ENCODE results near the gene DIS3L2.

DIS3L2 gene

DNA sequence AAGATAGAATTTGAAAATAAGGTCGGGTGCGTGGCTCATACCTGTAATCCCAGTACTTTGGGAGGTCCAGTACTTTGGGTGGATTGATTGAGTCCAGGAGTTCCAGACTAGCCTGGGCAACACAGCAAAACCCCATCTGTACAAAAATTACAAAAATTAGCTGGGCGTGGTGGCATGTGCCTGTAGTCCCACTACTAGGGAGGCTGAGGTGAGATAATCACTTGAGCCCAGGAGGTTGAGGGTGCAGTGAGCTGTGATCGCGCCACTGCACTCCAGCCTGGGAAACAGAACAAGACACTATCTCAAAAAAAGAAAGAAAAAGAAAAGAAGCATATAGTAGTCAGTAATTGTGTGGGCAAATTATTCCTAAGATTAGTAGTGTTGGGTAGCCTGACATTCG, 222.8 kb downstream of the DIS3L2 start:
- Histone ChIP-seq H3K36me3 (ENCODE audit: control insufficient read depth, insufficient read depth, low read length) (peaks cover 3% of the 10 kb centered on the region), H3K4me1 (ENCODE audit: control insufficient read depth, insufficient read depth, low read length, poor library complexity, severe bottlenecking) (no peaks in the 10 kb centered on the region), H3K4me3 (ENCODE audit: extremely low read depth, insufficient read depth, low read length, poor library complexity, severe bottlenecking) (no peak overlapping the region), H3K27ac (ENCODE audit: low read depth, low read length, severe bottlenecking) (no peak overlapping the region), H3K9me3 (ENCODE audit: control insufficient read depth, low read length) (peaks cover 5% of the 10 kb centered on the region)
- WGBS, 2 experiments (ENCODE audit: insufficient coverage in 2 of 2): 92 to 93% methylated on average over 2 to 5 of the region's 6 CpGs

DNA sequence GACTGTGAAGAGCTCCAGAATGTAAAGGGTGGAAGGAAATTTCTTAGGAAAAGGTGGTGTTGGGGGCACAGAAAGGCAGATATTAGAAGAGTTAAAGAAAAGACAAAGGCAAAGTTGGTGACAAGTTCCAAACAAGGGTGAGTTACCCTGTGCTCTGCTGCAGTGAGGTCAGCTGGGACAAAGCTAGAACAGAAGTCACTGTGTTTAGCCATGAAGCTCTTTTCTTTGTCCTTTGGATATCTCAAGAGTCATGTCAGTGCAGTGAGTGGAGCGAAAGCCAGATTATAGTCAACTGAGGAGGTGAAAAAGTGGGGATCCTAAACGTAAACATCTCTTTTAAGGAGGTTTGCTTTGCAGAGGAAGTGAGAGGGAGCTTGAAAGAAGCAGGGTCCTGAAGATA, 229.3 kb downstream of the DIS3L2 start:
- no peak overlapping the region for H3K27ac ChIP-seq (ENCODE audit: low read depth, low read length, severe bottlenecking)
- H3K36me3 ChIP-seq (ENCODE audit: control insufficient read depth, insufficient read depth, low read length): peaks cover 2% of the 10 kb centered on the region
- 77 to 94% methylated on average over 1 to 2 of the region's 2 CpGs for WGBS, 2 experiments (ENCODE audit: insufficient coverage in 2 of 2)
- H3K4me3 ChIP-seq (ENCODE audit: extremely low read depth, insufficient read depth, low read length, poor library complexity, severe bottlenecking): no peak overlapping the region
- no peaks in the 10 kb centered on the region for H3K4me1 ChIP-seq (ENCODE audit: control insufficient read depth, insufficient read depth, low read length, poor library complexity, severe bottlenecking)
- H3K9me3 ChIP-seq (ENCODE audit: control insufficient read depth, low read length): peaks cover 12% of the 10 kb centered on the region

DNA sequence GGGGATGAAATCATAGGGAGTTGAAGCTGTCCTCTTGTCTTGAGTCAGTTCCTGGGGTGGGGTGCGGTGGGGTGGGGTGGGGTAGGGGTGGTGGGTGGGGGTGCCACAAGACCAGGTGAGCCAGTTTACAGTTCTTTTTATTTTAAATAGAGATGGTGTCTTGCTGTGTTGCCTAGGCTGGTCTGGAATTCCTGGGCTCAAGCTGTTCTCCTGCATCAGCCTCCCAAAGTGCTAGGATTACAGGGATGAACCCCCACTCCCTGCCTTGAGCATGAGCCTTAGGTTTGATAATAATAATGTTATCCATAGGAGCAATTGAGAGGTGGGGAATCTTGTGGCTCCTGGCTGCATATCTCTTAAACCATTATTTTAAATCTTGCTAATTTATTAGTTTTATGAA, 234.0 kb downstream of the DIS3L2 start:
- no peak overlapping the region for H3K4me3 ChIP-seq (ENCODE audit: extremely low read depth, insufficient read depth, low read length, poor library complexity, severe bottlenecking)
- no CpG with 5 or more reads among the region's 1 CpG for WGBS, 2 experiments (ENCODE audit: insufficient coverage in 2 of 2)
- peaks cover 10% of the 10 kb centered on the region for H3K9me3 ChIP-seq (ENCODE audit: control insufficient read depth, low read length)
- H3K27ac ChIP-seq (ENCODE audit: low read depth, low read length, severe bottlenecking): no peak overlapping the region
- no peaks in the 10 kb centered on the region for H3K4me1 ChIP-seq (ENCODE audit: control insufficient read depth, insufficient read depth, low read length, poor library complexity, severe bottlenecking)
- no peaks in the 10 kb centered on the region for H3K36me3 ChIP-seq (ENCODE audit: control insufficient read depth, insufficient read depth, low read length)

DNA sequence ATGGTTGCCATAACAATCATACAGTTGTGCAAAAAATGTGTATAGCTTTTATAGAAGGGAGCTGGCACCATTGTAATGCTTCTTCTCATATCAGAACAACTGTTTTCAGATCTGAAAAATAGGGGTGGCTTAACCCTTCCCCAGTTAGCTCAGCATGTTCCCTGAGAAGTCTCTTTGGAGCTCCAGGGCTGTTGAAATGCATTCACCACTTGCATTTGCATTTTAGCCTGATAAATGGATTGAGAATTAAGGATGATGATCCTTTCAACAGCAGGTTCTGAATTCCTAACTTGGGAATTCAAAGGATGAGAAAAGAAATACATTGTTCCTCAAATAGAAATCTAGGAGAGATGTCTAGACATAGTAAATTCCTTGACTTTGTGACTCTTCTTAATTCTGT, 235.3 kb downstream of the DIS3L2 start:
- peaks cover 10% of the 10 kb centered on the region for H3K9me3 ChIP-seq (ENCODE audit: control insufficient read depth, low read length)
- no peaks in the 10 kb centered on the region for H3K4me1 ChIP-seq (ENCODE audit: control insufficient read depth, insufficient read depth, low read length, poor library complexity, severe bottlenecking)
- no peak overlapping the region for H3K27ac ChIP-seq (ENCODE audit: low read depth, low read length, severe bottlenecking)
- H3K4me3 ChIP-seq (ENCODE audit: extremely low read depth, insufficient read depth, low read length, poor library complexity, severe bottlenecking): no peak overlapping the region
- no peaks in the 10 kb centered on the region for H3K36me3 ChIP-seq (ENCODE audit: control insufficient read depth, insufficient read depth, low read length)

DNA sequence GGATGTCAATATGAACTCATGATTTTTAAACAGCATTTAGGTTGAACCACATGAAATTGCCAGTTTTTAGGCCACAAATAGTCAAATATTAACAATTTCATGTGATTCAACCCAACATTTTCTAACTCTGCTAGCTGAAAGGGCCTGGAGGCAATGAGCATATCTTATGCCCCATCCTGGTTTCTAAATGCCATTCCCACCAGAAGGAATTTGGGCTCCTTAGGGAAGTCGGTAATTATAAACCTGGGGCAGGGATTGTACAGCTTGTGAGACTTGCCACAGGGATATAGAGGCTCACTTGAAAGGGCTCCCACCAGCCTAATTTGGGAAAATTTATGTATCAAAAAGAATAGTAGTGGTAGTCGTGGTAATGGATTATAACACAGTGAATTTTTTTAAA, 238.7 kb downstream of the DIS3L2 start:
- Histone ChIP-seq H3K4me1 (ENCODE audit: control insufficient read depth, insufficient read depth, low read length, poor library complexity, severe bottlenecking) (no peaks in the 10 kb centered on the region), H3K36me3 (ENCODE audit: control insufficient read depth, insufficient read depth, low read length) (no peaks in the 10 kb centered on the region), H3K27ac (ENCODE audit: low read depth, low read length, severe bottlenecking) (no peak overlapping the region), H3K9me3 (ENCODE audit: control insufficient read depth, low read length) (peaks cover under 1% of the 10 kb centered on the region), H3K4me3 (ENCODE audit: extremely low read depth, insufficient read depth, low read length, poor library complexity, severe bottlenecking) (no peak overlapping the region)
- 80% methylated on average over 1 of the region's 2 CpGs; no CpG with 5 or more reads in 1 of the 2 experiments for WGBS, 2 experiments (ENCODE audit: insufficient coverage in 2 of 2)

DNA sequence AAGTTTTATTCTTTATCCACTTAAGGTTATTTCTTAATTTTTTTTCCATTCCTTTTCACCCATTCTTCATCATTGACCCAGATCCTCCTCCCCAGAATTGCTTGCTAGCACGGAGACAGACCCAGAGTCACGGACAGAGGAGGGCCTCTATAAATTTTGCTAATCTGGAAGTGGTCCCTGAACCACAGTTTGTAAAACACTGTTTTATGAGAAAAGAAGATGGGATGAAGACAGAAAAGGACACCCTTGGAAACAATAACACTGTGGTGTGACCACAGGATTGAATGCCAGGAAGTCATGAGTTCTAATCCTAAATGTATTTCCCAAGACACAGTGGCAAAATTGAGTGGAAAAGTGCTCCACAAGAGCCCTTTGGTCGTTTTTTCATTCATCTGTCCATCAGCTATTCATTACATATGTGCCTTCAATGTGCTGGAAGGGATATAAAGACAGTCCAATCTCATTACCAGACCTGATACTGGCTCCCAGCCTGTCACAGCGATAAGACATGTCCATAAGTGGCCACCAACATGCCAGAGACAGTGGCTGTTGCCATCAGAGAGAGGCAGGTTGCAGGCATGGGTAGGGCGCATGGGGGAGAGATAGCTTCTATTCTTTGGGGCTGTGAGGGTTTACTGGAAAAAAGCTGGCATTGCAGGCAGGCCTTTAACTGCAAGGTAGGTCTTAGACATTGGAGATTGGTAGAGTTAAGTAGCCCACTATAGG, 241.8 kb downstream of the DIS3L2 start:
- 100% methylated on average over 2 to 3 of the region's 5 CpGs for WGBS, 2 experiments (ENCODE audit: insufficient coverage in 2 of 2)
- Histone ChIP-seq H3K36me3 (ENCODE audit: control insufficient read depth, insufficient read depth, low read length) (no peaks in the 10 kb centered on the region), H3K4me1 (ENCODE audit: control insufficient read depth, insufficient read depth, low read length, poor library complexity, severe bottlenecking) (no peaks in the 10 kb centered on the region), H3K9me3 (ENCODE audit: control insufficient read depth, low read length) (no peaks in the 10 kb centered on the region), H3K27ac (ENCODE audit: low read depth, low read length, severe bottlenecking) (no peak overlapping the region), H3K4me3 (ENCODE audit: extremely low read depth, insufficient read depth, low read length, poor library complexity, severe bottlenecking) (no peak overlapping the region)

DNA sequence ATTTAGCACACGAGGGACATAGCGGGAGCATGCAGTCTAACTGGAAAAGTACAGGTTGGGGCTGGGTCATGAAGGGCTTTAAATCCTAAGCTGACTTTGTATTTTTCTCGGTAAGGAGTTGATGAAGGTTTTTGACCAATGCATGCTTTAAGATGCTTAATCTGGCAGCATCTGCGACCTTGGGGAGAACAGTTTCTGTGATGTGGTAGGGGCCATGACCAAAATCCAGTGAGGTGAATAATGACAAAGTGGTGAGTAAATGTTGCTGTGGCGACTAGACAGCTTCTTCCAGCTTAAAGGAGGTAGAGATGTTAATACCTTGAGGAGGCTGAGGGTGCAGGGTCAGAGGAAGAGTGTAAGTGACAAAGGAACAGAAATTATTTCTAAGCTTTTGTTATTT, 242.4 kb downstream of the DIS3L2 start:
- Histone ChIP-seq H3K4me3 (ENCODE audit: extremely low read depth, insufficient read depth, low read length, poor library complexity, severe bottlenecking) (no peak overlapping the region), H3K9me3 (ENCODE audit: control insufficient read depth, low read length) (no peaks in the 10 kb centered on the region), H3K4me1 (ENCODE audit: control insufficient read depth, insufficient read depth, low read length, poor library complexity, severe bottlenecking) (no peaks in the 10 kb centered on the region), H3K27ac (ENCODE audit: low read depth, low read length, severe bottlenecking) (no peak overlapping the region), H3K36me3 (ENCODE audit: control insufficient read depth, insufficient read depth, low read length) (no peaks in the 10 kb centered on the region)
- WGBS, 2 experiments (ENCODE audit: insufficient coverage in 2 of 2): 95% methylated on average over 5 of the region's 5 CpGs

DNA sequence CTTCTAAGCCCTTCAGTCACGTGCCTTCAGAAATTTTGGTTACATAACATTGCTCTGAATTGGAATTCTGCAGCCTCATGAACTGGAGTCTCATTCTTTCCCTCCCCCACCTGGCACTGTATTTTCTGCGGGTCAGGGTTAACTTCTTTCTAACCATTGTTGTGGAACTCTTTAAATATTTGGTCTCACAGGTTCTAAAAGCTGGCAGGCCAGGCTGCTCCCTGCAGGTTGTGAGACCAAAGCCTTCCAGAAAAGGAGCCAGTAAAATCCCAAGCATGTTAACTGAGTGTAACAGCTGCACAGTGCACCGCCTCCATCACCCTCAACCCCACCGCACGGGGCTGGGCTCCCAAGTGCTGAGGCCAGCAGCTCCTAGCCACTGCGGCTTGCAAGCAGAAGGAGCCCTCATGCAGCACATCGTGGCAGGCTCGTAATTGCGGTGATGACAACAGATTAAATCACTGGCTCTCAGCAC, 243.0 kb downstream of the DIS3L2 start:
- H3K9me3 ChIP-seq (ENCODE audit: control insufficient read depth, low read length): no peaks in the 10 kb centered on the region
- no peak overlapping the region for H3K27ac ChIP-seq (ENCODE audit: low read depth, low read length, severe bottlenecking)
- no peaks in the 10 kb centered on the region for H3K36me3 ChIP-seq (ENCODE audit: control insufficient read depth, insufficient read depth, low read length)
- WGBS, 2 experiments (ENCODE audit: insufficient coverage in 2 of 2): 75 to 78% methylated on average over 6 to 9 of the region's 9 CpGs
- H3K4me1 ChIP-seq (ENCODE audit: control insufficient read depth, insufficient read depth, low read length, poor library complexity, severe bottlenecking): no peaks in the 10 kb centered on the region
- H3K4me3 ChIP-seq (ENCODE audit: extremely low read depth, insufficient read depth, low read length, poor library complexity, severe bottlenecking): no peak overlapping the region

DNA sequence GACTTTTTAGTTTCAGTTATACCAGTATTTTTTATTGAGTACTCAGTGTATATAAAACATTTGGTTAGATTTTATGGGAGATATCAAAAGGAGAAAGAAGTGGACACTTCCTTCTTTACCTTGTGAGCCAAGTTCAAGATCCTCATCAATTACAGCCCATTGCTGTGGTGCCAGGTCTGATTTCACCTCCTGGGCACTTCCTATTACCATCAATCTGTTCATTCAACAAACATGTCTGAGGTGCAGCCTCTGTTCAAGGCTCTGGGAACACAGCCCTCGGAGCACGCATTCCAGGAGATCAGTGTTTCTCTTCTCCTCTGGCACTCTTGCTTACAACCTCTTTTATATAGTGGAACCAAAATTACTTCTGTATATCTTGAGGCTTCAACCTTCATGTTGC, 245.7 kb downstream of the DIS3L2 start:
- no peaks in the 10 kb centered on the region for H3K9me3 ChIP-seq (ENCODE audit: control insufficient read depth, low read length)
- WGBS, 2 experiments (ENCODE audit: insufficient coverage in 2 of 2): 95 to 100% methylated on average over 2 of the region's 2 CpGs
- no peaks in the 10 kb centered on the region for H3K4me1 ChIP-seq (ENCODE audit: control insufficient read depth, insufficient read depth, low read length, poor library complexity, severe bottlenecking)
- peaks cover 9% of the 10 kb centered on the region for H3K36me3 ChIP-seq (ENCODE audit: control insufficient read depth, insufficient read depth, low read length)
- H3K4me3 ChIP-seq (ENCODE audit: extremely low read depth, insufficient read depth, low read length, poor library complexity, severe bottlenecking): no peak overlapping the region
- no peak overlapping the region for H3K27ac ChIP-seq (ENCODE audit: low read depth, low read length, severe bottlenecking)

DNA sequence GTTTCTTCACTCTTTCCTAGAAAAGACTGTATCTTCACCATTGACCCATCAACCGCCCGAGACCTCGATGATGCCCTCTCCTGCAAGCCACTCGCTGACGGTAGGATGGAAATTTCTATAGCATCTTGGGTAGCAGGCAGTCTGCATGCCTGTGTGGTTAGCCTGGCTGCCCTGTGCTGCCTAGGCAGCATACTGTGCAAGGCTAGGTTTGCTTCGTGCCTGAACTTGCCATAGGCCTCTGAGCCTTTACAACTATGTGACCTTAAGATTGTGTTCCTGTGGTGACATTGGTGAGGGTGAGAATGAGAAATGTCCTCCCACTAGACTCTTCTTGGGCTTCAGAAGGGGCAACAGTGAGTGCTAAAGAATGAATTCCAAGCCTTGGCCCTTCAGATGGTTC, 248.8 kb downstream of the DIS3L2 start:
- no peak overlapping the region for H3K4me3 ChIP-seq (ENCODE audit: extremely low read depth, insufficient read depth, low read length, poor library complexity, severe bottlenecking)
- no peaks in the 10 kb centered on the region for H3K4me1 ChIP-seq (ENCODE audit: control insufficient read depth, insufficient read depth, low read length, poor library complexity, severe bottlenecking)
- peaks cover 9% of the 10 kb centered on the region for H3K36me3 ChIP-seq (ENCODE audit: control insufficient read depth, insufficient read depth, low read length)
- H3K27ac ChIP-seq (ENCODE audit: low read depth, low read length, severe bottlenecking): no peak overlapping the region
- H3K9me3 ChIP-seq (ENCODE audit: control insufficient read depth, low read length): no peaks in the 10 kb centered on the region
- 94 to 100% methylated on average over 5 to 6 of the region's 6 CpGs for WGBS, 2 experiments (ENCODE audit: insufficient coverage in 2 of 2)

DNA sequence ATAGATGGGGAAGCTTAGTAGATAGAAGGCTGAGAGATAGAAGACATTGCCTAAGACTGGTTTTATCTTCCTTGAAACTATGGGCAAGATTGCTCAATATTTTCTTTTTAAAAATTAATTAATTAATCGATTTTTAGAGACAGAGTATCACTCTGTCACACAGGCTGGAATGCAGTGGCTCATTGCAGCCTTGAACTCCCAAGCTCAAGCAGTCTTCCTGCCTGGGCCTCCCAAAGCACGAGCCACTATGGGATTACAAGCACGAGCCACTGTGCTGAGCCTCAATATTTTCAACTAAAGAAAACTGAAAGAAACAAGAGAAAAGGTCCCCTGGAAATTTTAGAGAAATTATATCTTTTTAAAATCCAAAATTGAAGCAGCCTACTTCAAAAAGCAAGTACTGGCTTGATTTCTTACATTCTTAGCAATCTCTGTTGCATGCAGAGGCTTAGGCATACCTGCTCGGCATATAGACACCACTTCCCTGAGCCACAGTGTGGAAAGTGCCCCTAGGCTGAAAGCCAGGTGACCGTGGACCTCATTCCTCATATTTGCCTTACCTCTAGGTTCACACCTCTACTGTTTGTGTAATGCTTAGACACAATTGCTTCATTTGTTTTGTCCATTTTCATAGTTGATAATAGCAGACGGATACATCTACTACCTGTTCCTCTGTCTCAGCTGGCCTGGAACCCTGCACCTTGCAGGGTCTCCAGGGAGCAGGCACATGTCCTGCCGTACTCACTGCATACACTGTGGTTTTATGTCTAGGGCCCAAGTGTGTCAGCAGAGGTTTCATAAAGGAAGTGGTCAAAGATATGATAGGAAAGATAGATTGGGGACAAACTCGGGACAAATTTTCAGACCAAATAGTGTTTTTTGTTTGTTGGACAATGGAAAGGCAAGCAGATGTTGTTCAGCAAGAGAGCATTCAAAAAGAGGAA, 250.5 kb downstream of the DIS3L2 start:
- Histone ChIP-seq H3K4me1 (ENCODE audit: control insufficient read depth, insufficient read depth, low read length, poor library complexity, severe bottlenecking) (no peaks in the 10 kb centered on the region), H3K36me3 (ENCODE audit: control insufficient read depth, insufficient read depth, low read length) (peaks cover 9% of the 10 kb centered on the region), H3K4me3 (ENCODE audit: extremely low read depth, insufficient read depth, low read length, poor library complexity, severe bottlenecking) (no peak overlapping the region), H3K9me3 (ENCODE audit: control insufficient read depth, low read length) (no peaks in the 10 kb centered on the region), H3K27ac (ENCODE audit: low read depth, low read length, severe bottlenecking) (no peak overlapping the region)
- WGBS, 2 experiments (ENCODE audit: insufficient coverage in 2 of 2): 91 to 92% methylated on average over 4 to 8 of the region's 8 CpGs
